GM18511 (cell line): ENCODE results near the gene STARD5.

ENCODE experiments used
- ATAC-seq: cut with Tn5 transposase; IDR thresholded peaks from one replicate; pipeline ENCODE4 v1.9.1; 2021; ENCODE audit warnings: mild to moderate bottlenecking, moderate library complexity; ENCODE audit not compliant: unreplicated experiment

The STARD5 gene

DNA sequence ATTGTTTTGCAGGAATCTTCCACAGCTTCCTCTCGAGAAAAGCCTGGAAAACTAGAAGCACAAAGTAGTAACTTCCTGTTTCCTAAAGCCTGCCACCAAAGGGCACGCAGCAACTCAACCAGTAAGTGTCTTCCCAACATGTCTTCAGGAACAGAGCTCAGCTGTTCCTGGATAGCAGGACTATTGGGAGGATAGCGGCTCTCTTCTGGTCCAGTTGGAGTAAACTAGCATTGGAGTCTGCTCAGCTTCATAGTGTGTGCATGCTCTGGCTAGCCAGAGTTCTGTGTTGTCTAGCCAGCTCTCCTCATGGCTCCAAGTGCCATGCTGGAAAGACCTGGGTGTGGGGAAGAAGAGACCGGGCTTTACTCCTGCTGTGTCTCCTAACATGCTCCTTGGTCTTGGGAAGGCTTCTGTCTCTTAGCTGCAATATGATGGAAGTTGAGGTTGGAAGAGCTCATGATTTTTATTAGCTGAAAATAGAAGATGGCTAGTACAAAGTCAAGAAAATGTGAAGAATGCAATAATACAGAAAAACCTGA, 64.1 kb downstream of the STARD5 start:
- ATAC-seq, result no peak
